Measurements from ENCODE around the gene ABI2. TPM values are rescaled to one million over a fixed set of nuclear protein-coding genes. Genes with fewer than 3 reads are reported as not detected.
A peak's percentile ranks its signal among the peaks of the same experiment; 100 is the strongest.

ABI2 gene
- total RNA-seq, 1 donor from 2014 or later, result 85.4 TPM

DNA sequence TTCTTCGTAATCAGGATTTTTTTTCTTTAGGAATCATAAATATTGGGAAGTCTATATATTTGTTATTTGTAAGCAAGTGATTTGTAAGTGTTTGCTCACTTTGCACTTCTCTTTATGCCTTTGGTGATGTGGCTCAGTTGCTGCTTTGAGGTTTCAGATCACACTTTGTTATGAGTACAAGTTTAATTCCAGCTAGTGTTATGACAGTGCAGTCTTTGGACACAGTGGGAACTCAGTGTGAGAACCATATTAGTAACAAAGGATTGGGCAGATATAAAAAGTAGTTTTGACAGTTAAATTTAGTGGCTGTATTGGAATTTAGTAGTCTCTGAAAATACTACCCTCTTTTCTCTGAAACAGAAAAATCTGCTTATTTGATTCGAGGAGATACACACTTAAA lies 67.7 kb downstream of the ABI2 start:
- no peak for DNase-seq (ENCODE audit: extremely low spot score, unreplicated experiment)
- no peak for TF ChIP-seq CTCF (IDR thresholded peaks at IDR 0.05)
- peak overlapping the region; percentile 50 for H3K27ac Mint-ChIP-seq (ENCODE audit: unreplicated experiment)

GRCh38 chr2:203396667-203397066 lies 68.5 kb downstream of the ABI2 start:
- Mint-ChIP-seq H3K27me3 (ENCODE audit: unreplicated experiment) (no peaks in the 10 kb centered on the region), H3K4me3 (ENCODE audit: unreplicated experiment) (no peak overlapping the region), H3K4me1 (ENCODE audit: unreplicated experiment) (peaks cover 26% of the 10 kb centered on the region), H3K36me3 (ENCODE audit: unreplicated experiment) (peaks cover 37% of the 10 kb centered on the region), H3K9me3 (ENCODE audit: unreplicated experiment) (no peaks in the 10 kb centered on the region), H3K27ac (ENCODE audit: unreplicated experiment) (peak overlapping the region; percentile 32)
- TF ChIP-seq CTCF (IDR thresholded peaks at IDR 0.05), result peak; percentile 43
- no peak for DNase-seq (ENCODE audit: extremely low spot score, unreplicated experiment)

More for the DNA sequence above, 67.7 kb downstream of the ABI2 start:
- H3K27me3 Mint-ChIP-seq (ENCODE audit: unreplicated experiment), result no peaks in the 10 kb centered on the region
- H3K4me3 Mint-ChIP-seq (ENCODE audit: unreplicated experiment), result no peak overlapping the region
- H3K36me3 Mint-ChIP-seq (ENCODE audit: unreplicated experiment), result peaks cover 37% of the 10 kb centered on the region
- peaks cover 19% of the 10 kb centered on the region for H3K4me1 Mint-ChIP-seq (ENCODE audit: unreplicated experiment)
- H3K9me3 Mint-ChIP-seq (ENCODE audit: unreplicated experiment), result no peaks in the 10 kb centered on the region

DNA sequence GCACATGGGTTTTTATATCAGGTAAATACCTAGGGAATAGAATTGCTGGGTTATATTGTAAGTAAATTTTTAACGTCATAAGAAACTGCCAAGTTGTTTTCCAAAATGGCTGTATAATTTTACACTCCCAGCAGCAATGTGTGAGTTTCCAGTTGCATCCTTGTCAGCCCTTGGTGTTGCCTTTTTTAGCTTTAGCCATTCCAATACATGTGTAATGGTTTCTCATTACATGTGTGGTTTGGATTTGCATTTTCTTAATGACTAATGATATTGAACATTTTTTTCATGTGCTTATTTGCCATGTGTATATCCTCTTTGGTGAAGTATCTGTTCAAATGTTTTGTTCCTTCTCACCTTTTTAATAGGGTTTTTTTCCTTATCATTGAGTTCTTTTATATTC lies 70.8 kb downstream of the ABI2 start:
- DNase-seq (ENCODE audit: extremely low spot score, unreplicated experiment), result no peak
- H3K4me3 Mint-ChIP-seq (ENCODE audit: unreplicated experiment), result no peak overlapping the region
- H3K36me3 Mint-ChIP-seq (ENCODE audit: unreplicated experiment), result peaks cover 39% of the 10 kb centered on the region
- TF ChIP-seq CTCF (IDR thresholded peaks at IDR 0.05), result no peak
- no peaks in the 10 kb centered on the region for H3K9me3 Mint-ChIP-seq (ENCODE audit: unreplicated experiment)
- H3K27me3 Mint-ChIP-seq (ENCODE audit: unreplicated experiment), result no peaks in the 10 kb centered on the region
- peaks cover 42% of the 10 kb centered on the region for H3K4me1 Mint-ChIP-seq (ENCODE audit: unreplicated experiment)
- H3K27ac Mint-ChIP-seq (ENCODE audit: unreplicated experiment), result no peak overlapping the region

DNA sequence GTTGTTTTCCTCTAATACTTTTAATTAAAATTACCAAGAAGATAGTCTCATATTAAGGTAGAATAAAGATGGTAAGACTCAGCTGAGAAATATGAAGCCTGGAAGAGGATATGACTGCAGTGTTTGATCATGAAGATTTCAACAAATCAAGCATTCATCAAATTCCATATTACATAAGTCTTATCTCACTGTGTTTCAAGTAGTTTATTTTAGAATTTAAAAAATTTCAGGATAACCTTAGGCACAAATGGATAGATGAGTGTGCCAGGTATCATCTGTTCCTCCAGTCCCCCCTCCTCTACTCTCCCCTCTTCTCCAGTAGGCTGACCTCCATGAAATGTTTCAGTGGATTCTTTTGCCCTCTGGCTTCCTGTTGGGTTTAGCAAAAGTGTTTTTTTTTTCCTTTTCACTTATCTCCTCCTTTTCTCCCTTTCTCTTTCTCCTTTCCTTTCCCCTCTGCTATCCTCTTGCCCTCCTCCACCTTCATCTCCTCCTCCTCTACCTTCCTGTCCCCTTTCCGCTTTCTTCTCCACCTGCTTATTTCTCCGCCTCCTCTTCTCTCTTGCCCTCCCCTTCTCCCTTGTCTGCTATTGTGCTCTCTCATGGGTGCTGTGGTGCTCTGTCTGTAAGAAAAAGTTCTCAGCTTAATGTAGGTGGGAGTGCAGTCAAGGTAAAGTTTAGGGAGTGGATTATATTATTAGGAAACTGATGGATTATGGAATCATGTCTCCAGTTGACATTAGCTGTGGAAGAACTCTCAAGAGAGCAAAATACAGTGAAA lies 72.8 kb downstream of the ABI2 start:
- Mint-ChIP-seq H3K27ac (ENCODE audit: unreplicated experiment) (peak overlapping the region; percentile 46), H3K36me3 (ENCODE audit: unreplicated experiment) (peaks cover 36% of the 10 kb centered on the region), H3K4me3 (ENCODE audit: unreplicated experiment) (no peak overlapping the region), H3K4me1 (ENCODE audit: unreplicated experiment) (peaks cover 49% of the 10 kb centered on the region), H3K9me3 (ENCODE audit: unreplicated experiment) (no peaks in the 10 kb centered on the region), H3K27me3 (ENCODE audit: unreplicated experiment) (no peaks in the 10 kb centered on the region)
- no peak for DNase-seq (ENCODE audit: extremely low spot score, unreplicated experiment)
- TF ChIP-seq CTCF (IDR thresholded peaks at IDR 0.05), result no peak

DNA sequence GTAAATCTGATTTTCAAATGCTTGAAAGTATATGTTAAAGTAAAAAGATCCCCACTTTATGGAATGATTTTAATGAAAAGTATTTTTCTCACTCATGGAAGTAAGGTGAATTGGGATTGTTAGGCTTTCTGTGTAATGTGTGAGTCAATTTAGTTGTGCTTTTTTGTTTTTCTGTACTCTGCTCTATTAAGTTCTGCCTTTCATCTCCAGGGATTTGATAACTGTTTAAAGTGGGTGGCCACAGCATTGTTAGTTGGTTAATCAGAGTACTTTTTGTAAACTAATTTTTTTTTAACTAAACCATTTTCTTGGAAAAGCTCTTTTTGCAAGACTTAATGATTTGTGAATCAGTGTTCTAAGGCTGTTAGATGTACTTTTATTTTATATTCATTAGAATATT lies 76.8 kb downstream of the ABI2 start:
- H3K4me3 Mint-ChIP-seq (ENCODE audit: unreplicated experiment), result no peak overlapping the region
- H3K9me3 Mint-ChIP-seq (ENCODE audit: unreplicated experiment), result no peaks in the 10 kb centered on the region
- no peaks in the 10 kb centered on the region for H3K27me3 Mint-ChIP-seq (ENCODE audit: unreplicated experiment)
- H3K36me3 Mint-ChIP-seq (ENCODE audit: unreplicated experiment), result peaks cover 46% of the 10 kb centered on the region
- H3K27ac Mint-ChIP-seq (ENCODE audit: unreplicated experiment), result no peak overlapping the region
- no peak for DNase-seq (ENCODE audit: extremely low spot score, unreplicated experiment)
- peaks cover 39% of the 10 kb centered on the region for H3K4me1 Mint-ChIP-seq (ENCODE audit: unreplicated experiment)
- TF ChIP-seq CTCF (IDR thresholded peaks at IDR 0.05), result no peak

Measured in osteocyte (in vitro differentiated cells).